ENCODE data around the gene TRPM3.

The TRPM3 gene

DNA sequence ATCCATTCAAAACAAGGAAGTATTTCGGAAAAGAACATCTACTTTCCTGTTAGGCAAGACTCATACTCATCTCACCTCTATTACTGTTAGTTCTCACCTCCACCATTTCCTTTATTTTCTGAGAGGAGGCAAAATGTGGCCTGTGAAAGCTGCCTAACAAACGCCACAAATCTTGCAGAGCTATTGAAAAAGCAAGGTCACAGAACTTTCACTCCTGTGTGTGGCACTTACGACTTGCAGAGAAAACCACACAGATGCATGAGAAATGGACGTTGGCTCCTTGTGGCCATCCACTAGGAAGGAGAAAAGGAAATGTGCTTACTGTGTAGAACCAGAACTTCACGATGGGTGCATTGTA, 511.2 kb downstream of the TRPM3 start:
- Mint-ChIP-seq H3K4me3 (no peak overlapping the region), H3K9me3 (no peaks in the 10 kb centered on the region), H3K4me1 (ENCODE audit: low read depth) (peaks cover 4% of the 10 kb centered on the region)

GRCh38 chr9:70609542-70610286, 511.7 kb downstream of the TRPM3 start:
- no peaks in the 10 kb centered on the region for H3K9me3 Mint-ChIP-seq

More for the DNA sequence above, 511.2 kb downstream of the TRPM3 start:
- Mint-ChIP-seq H3K27me3 (ENCODE audit: low read depth) (peaks cover 9% of the 10 kb centered on the region), H3K36me3 (ENCODE audit: low read depth) (no peaks in the 10 kb centered on the region), H3K27ac (no peak overlapping the region)

GRCh38 chr9:70609011-70609410, 512.4 kb downstream of the TRPM3 start:
- Mint-ChIP-seq H3K9me3 (no peaks in the 10 kb centered on the region), H3K4me3 (no peak overlapping the region), H3K27ac (no peak overlapping the region), H3K36me3 (ENCODE audit: low read depth) (no peaks in the 10 kb centered on the region), H3K4me1 (ENCODE audit: low read depth) (peaks cover 4% of the 10 kb centered on the region), H3K27me3 (ENCODE audit: low read depth) (peaks cover 4% of the 10 kb centered on the region)

More at GRCh38 chr9:70609542-70610286, 511.7 kb downstream of the TRPM3 start:
- Mint-ChIP-seq H3K4me1 (ENCODE audit: low read depth) (peaks cover 4% of the 10 kb centered on the region), H3K4me3 (no peak overlapping the region), H3K36me3 (ENCODE audit: low read depth) (no peaks in the 10 kb centered on the region), H3K27me3 (ENCODE audit: low read depth) (peaks cover 8% of the 10 kb centered on the region), H3K27ac (no peak overlapping the region)

- no peak overlapping the region for H3K27ac Mint-ChIP-seq
- H3K4me3 Mint-ChIP-seq = no peak overlapping the region
Measured at GRCh38 chr9:70607926-70608325, 513.5 kb downstream of the TRPM3 start.

GRCh38 chr9:70607329-70607728, 514.1 kb downstream of the TRPM3 start:
- H3K27me3 Mint-ChIP-seq (ENCODE audit: low read depth) = no peaks in the 10 kb centered on the region
- no peak overlapping the region for H3K4me3 Mint-ChIP-seq
- H3K4me1 Mint-ChIP-seq (ENCODE audit: low read depth) = peaks cover 7% of the 10 kb centered on the region
- H3K36me3 Mint-ChIP-seq (ENCODE audit: low read depth) = no peaks in the 10 kb centered on the region
- no peak overlapping the region for H3K27ac Mint-ChIP-seq
- no peaks in the 10 kb centered on the region for H3K9me3 Mint-ChIP-seq

More at GRCh38 chr9:70607926-70608325, 513.5 kb downstream of the TRPM3 start:
- Mint-ChIP-seq H3K27me3 (ENCODE audit: low read depth) (peaks cover under 1% of the 10 kb centered on the region), H3K36me3 (ENCODE audit: low read depth) (no peaks in the 10 kb centered on the region), H3K9me3 (no peaks in the 10 kb centered on the region), H3K4me1 (ENCODE audit: low read depth) (peaks cover 4% of the 10 kb centered on the region)

DNA sequence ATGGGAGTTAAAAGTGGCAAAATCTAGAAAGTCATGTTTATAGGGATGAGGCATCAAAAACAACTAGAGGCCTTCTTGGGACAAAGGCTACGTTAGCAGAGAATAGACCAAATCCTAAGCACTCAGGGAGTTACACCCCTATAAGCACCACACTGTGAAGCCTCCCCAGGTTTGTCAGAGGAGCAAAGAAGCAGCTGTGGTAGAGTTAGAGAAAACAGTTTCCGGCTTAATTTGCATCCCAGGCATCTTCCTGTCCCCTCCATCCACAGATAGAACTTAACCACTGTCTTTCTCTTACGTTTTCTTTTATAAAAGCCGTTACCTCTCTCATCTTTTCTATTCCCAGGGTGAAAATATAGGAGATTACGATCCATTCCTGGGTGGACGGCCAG, 518.4 kb downstream of the TRPM3 start:
- H3K4me3 Mint-ChIP-seq = no peak overlapping the region
- no peak overlapping the region for H3K27ac Mint-ChIP-seq
- peaks cover 7% of the 10 kb centered on the region for H3K4me1 Mint-ChIP-seq (ENCODE audit: low read depth)
- H3K36me3 Mint-ChIP-seq (ENCODE audit: low read depth) = no peaks in the 10 kb centered on the region
- H3K27me3 Mint-ChIP-seq (ENCODE audit: low read depth) = no peaks in the 10 kb centered on the region
- H3K9me3 Mint-ChIP-seq = no peaks in the 10 kb centered on the region

DNA sequence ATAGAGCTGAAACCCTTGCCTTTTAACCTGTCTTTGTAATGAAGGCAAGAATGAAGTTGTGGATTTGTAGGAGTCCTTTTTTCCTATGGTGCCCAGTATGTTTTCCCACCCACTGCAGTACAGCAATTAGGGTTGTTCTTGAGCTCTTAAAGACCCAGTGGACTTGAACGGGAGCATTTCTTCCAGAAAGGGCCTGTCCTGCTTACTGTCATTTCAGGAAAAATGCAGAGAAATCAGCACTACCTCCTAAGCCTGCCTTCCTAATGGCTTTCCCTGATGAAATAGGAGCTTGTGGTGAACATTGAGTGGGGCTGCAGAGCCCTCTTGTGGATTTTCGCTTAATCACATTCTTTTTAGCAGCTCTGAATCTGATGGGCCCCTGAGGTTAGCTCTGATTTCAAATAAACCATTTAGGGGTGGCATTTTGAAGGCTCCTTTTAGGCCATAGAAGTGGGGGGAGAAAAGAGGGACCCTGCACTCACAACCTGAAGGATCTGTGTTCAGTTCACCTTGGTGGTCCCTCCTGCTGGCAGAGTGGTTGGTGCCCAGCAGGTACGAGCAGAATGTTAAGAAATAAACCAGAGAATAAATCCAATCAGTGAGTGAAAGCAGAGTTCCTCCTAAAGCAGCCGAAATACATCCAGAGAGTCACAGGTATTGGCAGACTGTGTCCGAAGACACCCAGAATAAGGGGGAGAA, 519.0 kb downstream of the TRPM3 start:
- H3K9me3 Mint-ChIP-seq = no peaks in the 10 kb centered on the region
- no peaks in the 10 kb centered on the region for H3K27me3 Mint-ChIP-seq (ENCODE audit: low read depth)
- peaks cover 4% of the 10 kb centered on the region for H3K4me1 Mint-ChIP-seq (ENCODE audit: low read depth)
- no peaks in the 10 kb centered on the region for H3K36me3 Mint-ChIP-seq (ENCODE audit: low read depth)
- no peak overlapping the region for H3K27ac Mint-ChIP-seq
- no peak overlapping the region for H3K4me3 Mint-ChIP-seq

DNA sequence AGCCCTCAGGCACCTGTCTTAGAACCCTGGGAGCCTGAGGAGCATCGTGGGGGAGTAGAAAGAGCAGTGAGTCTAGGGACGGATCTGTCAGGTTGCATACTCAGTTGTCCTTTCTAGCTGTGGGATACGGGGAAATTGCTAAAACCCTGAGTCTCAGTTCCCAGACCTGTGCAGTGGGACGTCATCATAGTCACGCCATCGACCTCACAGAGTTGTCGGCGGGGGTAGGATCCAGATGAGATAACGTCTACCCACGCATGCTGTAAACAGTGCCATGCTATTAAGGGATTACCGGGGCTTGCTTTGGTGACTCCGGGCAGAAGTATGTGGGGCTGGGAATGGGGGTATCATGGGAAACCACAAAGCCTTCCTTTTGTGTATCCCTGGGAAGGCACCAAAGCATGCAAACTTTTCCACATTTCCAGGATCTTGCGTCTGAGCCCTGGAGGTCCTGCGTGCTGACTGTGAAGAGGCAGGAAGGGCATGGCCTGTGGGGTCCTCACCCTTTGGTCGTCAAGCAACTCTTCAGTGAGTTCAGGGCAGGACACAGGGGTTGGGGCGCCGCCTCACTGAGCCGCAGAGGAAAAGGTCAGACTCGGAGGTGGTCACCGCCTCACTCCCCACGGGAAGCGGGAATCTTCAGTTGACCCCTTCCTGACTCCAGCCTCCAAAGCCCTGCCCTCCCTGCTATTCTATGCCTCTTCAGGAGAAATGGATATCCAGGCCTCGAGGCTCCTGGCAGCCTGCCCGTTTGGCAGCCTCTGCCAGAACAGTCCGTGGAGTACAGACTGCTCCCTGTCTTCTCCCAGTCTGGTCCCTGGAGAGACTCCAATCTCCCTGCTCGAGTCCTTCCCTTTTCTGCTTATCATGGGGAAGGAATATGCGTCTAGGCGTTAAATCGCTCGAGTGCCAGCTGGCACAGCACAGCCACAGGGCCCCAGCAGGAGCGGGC, 520.1 kb downstream of the TRPM3 start:
- peaks cover 4% of the 10 kb centered on the region for H3K4me1 Mint-ChIP-seq (ENCODE audit: low read depth)
- H3K27me3 Mint-ChIP-seq (ENCODE audit: low read depth) = no peaks in the 10 kb centered on the region
- H3K27ac Mint-ChIP-seq = no peak overlapping the region
- no peaks in the 10 kb centered on the region for H3K36me3 Mint-ChIP-seq (ENCODE audit: low read depth)
- H3K9me3 Mint-ChIP-seq = no peaks in the 10 kb centered on the region
- H3K4me3 Mint-ChIP-seq = no peak overlapping the region

- Mint-ChIP-seq H3K9me3 (no peaks in the 10 kb centered on the region), H3K36me3 (ENCODE audit: low read depth) (no peaks in the 10 kb centered on the region), H3K27ac (no peak overlapping the region), H3K4me1 (ENCODE audit: low read depth) (peaks cover 4% of the 10 kb centered on the region), H3K4me3 (no peak overlapping the region), H3K27me3 (ENCODE audit: low read depth) (no peaks in the 10 kb centered on the region)
Measured at GRCh38 chr9:70600506-70600905, 520.9 kb downstream of the TRPM3 start.

- Mint-ChIP-seq H3K4me3 (no peak overlapping the region), H3K27me3 (ENCODE audit: low read depth) (no peaks in the 10 kb centered on the region), H3K9me3 (no peaks in the 10 kb centered on the region), H3K36me3 (ENCODE audit: low read depth) (no peaks in the 10 kb centered on the region), H3K27ac (no peak overlapping the region), H3K4me1 (ENCODE audit: low read depth) (peaks cover 4% of the 10 kb centered on the region)
Measured at GRCh38 chr9:70597886-70598285, 523.5 kb downstream of the TRPM3 start.

- Mint-ChIP-seq H3K4me3 (no peak overlapping the region), H3K36me3 (ENCODE audit: low read depth) (no peaks in the 10 kb centered on the region), H3K9me3 (no peaks in the 10 kb centered on the region)
Measured at GRCh38 chr9:70595211-70595610, 526.2 kb downstream of the TRPM3 start.

GRCh38 chr9:70594386-70594944, 527.0 kb downstream of the TRPM3 start:
- Mint-ChIP-seq H3K9me3 (no peaks in the 10 kb centered on the region), H3K4me3 (no peak overlapping the region), H3K36me3 (ENCODE audit: low read depth) (no peaks in the 10 kb centered on the region), H3K4me1 (ENCODE audit: low read depth) (no peaks in the 10 kb centered on the region), H3K27me3 (ENCODE audit: low read depth) (no peaks in the 10 kb centered on the region), H3K27ac (no peak overlapping the region)

More at GRCh38 chr9:70595211-70595610, 526.2 kb downstream of the TRPM3 start:
- H3K27me3 Mint-ChIP-seq (ENCODE audit: low read depth) = no peaks in the 10 kb centered on the region
- no peak overlapping the region for H3K27ac Mint-ChIP-seq
- H3K4me1 Mint-ChIP-seq (ENCODE audit: low read depth) = no peaks in the 10 kb centered on the region

DNA sequence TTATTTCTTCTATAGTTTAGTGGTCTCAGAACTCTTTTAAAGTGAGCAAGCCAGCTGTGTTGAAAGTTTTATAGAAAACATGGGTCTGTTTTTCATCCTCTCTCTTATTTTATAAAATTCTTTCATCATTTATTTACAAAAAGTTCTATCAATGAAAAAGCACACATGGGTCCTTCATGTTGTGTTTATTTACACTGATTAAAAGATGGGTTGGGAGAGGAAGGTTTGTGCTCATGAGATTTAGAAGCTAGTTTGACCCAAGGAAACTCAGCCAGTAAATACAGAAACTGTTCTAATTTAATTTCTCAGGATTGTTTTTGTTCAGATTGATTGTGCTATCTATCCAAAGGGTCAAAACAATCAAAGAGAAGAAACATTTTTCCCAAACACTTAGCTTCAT, 528.2 kb downstream of the TRPM3 start:
- Mint-ChIP-seq H3K27me3 (ENCODE audit: low read depth) (no peaks in the 10 kb centered on the region), H3K4me1 (ENCODE audit: low read depth) (no peaks in the 10 kb centered on the region), H3K4me3 (no peak overlapping the region), H3K36me3 (ENCODE audit: low read depth) (no peaks in the 10 kb centered on the region), H3K27ac (no peak overlapping the region), H3K9me3 (no peaks in the 10 kb centered on the region)

GRCh38 chr9:70590315-70590677, 531.1 kb downstream of the TRPM3 start:
- Mint-ChIP-seq H3K9me3 (no peaks in the 10 kb centered on the region), H3K4me3 (no peak overlapping the region), H3K27me3 (ENCODE audit: low read depth) (no peaks in the 10 kb centered on the region), H3K27ac (no peak overlapping the region), H3K4me1 (ENCODE audit: low read depth) (no peaks in the 10 kb centered on the region), H3K36me3 (ENCODE audit: low read depth) (no peaks in the 10 kb centered on the region)

All from T-helper 1 cell treated with Interleukin-12 subunit alpha and Interleukin-12 subunit beta and Interleukin-4 antibody, amounts not matched to agents 30 μg/mL and 1 μg/mL, for 36 hours (primary cell).